Thymus (tissue), 11 donors: Measurements from ENCODE around the gene GAS2L2. TPM values are rescaled to one million over a fixed set of nuclear protein-coding genes. Genes with fewer than 3 reads are reported as not detected.

Experiments
- DNase-seq, 9 donors: peaks; one replicate each; pipeline ENCODE4 v3.0.0-alpha.2; 2013; ENCODE audit warnings: low spot score in 9 of 9, low read depth in 6 of 9, missing footprints in 1 of 9
- H3K27ac ChIP-seq, 2 donors: one replicate each; pipeline ENCODE4 v1.5.1; 2013; ENCODE audit warnings: control low read depth in 1 of 2, low read depth in 1 of 2, low read length in 1 of 2, mild to moderate bottlenecking in 1 of 2, moderate library complexity in 1 of 2
- H3K27me3 ChIP-seq, 2 donors: one replicate each; pipeline ENCODE4 v1.5.1; 2013; ENCODE audit warnings: low read length in 1 of 2; ENCODE audit not compliant: control insufficient read depth in 2 of 2, insufficient read depth in 1 of 2
- H3K36me3 ChIP-seq, 2 donors: one replicate each; pipeline ENCODE4 v1.5.1; 2013; ENCODE audit warnings: low read length in 1 of 2, mild to moderate bottlenecking in 1 of 2, moderate library complexity in 1 of 2; ENCODE audit not compliant: control insufficient read depth in 2 of 2, insufficient read depth in 2 of 2
- H3K4me1 ChIP-seq, 2 donors: one replicate each; pipeline ENCODE4 v1.5.1; 2013; ENCODE audit warnings: low read length in 2 of 2; ENCODE audit not compliant: control insufficient read depth in 2 of 2, insufficient read depth in 2 of 2
- H3K4me3 ChIP-seq, 2 donors: one replicate each; pipeline ENCODE4 v1.5.1; 2013; ENCODE audit warnings: low read length in 2 of 2, control low read depth in 1 of 2, mild to moderate bottlenecking in 1 of 2
- H3K9me3 ChIP-seq, 2 donors: one replicate each; pipeline ENCODE4 v1.5.1; 2013; ENCODE audit warnings: low read length in 1 of 2, mild to moderate bottlenecking in 1 of 2; ENCODE audit not compliant: control insufficient read depth in 2 of 2, insufficient read depth in 1 of 2
- WGBS: extraction: QIAGEN DNeasy Blood & Tissue Kit; methylation state at CpG from one replicate; pipeline ENCODE4 v1.1.7; 2013; 5-methylcytosine and 5-hydroxymethylcytosine counted together
- polyA plus RNA-seq: library from polyadenylated mRNA; stranded (reverse); fragments of 200-250 nt; gene quantifications from one replicate; pipeline ENCODE4 v1.2.3, GENCODE V29; 2013
- total RNA-seq: library from RNA; stranded (reverse); fragments of 120-200 nt; gene quantifications from one replicate; pipeline ENCODE4 v1.2.4, GENCODE V29; 2013
- donor health status: healthy.

The GAS2L2 gene
- total and polyA plus RNA-seq, 2 donors: 0.21 TPM; not detected in 1

DNA sequence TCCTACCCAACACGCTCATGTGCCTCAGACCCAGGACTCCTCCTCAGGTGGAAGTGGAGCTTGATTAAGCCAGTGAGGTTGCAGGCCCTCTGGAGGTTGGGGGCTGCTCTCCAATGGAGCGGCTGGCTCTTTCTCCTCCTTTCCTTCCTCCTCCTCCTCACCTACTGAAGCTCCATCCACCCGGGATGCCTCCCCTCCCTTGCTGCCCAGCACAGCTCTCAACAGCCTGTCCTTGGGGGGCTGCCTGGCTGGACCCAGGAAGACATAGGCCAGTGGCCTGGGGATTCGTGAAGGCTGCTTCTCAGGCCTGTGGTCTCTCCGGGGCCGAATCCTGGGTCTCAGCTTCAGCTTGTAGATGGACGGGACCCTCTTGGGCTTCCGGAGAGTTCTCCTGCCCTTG lies 8.2 kb downstream of the GAS2L2 start:
- Histone ChIP-seq H3K9me3 (peaks cover 0 to 11% of the 10 kb centered on the region in 2 donors), H3K4me1 (peaks cover 0 to 6% of the 10 kb centered on the region in 2 donors), H3K27ac (no peak overlapping the region), H3K4me3 (no peak overlapping the region), H3K27me3 (peaks cover 16 to 61% of the 10 kb centered on the region in 2 donors), H3K36me3 (no peaks in the 10 kb centered on the region)
- 93% methylated on average over 8 of the region's 8 CpGs for WGBS
- DNase-seq: no peak

- H3K4me3 ChIP-seq: no peak overlapping the region
- 66% methylated on average over 7 of the region's 7 CpGs for WGBS
- DNase-seq: peak in 1 of 9 donors; percentile 29
These were observed 9.3 kb downstream of the GAS2L2 start for GRCh38 chr17:35743626-35744328.

DNA sequence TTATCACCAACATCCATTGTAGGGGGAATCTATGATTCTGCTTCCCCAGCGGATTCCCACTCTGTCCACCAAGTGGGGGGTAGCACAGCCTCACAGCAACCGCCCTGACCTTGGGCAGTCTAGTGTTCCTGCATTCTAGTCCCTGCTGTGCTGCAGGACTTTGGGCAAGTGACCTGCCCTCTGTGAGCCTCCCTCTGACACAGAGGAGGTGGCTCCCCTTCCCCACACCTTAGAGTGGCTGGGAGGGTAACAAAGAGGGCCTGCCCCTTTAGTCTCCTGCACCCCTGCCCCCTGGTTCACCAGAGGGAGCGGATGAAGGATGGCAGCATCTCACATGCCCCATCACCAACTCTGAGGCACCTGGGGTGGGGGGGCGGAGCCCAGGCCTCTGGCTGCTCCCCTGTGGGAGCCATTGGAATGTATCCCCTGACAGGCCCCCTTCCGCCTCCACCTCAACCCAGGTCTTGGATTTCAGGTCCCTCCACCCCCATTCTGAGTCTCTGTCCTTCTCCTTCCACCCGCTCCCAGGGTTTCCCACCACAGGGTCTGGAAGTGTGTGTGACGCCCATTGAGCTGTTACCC lies 10.1 kb downstream of the GAS2L2 start:
- no peak for DNase-seq
- H3K27me3 ChIP-seq: peaks cover 10 to 56% of the 10 kb centered on the region in 2 donors

More at GRCh38 chr17:35743626-35744328, 9.3 kb downstream of the GAS2L2 start:
- Histone ChIP-seq H3K36me3 (no peaks in the 10 kb centered on the region), H3K27me3 (peaks cover 12 to 59% of the 10 kb centered on the region in 2 donors), H3K9me3 (peaks cover 0 to 11% of the 10 kb centered on the region in 2 donors), H3K27ac (no peak overlapping the region), H3K4me1 (peaks cover 0 to 3% of the 10 kb centered on the region in 2 donors)

DNA sequence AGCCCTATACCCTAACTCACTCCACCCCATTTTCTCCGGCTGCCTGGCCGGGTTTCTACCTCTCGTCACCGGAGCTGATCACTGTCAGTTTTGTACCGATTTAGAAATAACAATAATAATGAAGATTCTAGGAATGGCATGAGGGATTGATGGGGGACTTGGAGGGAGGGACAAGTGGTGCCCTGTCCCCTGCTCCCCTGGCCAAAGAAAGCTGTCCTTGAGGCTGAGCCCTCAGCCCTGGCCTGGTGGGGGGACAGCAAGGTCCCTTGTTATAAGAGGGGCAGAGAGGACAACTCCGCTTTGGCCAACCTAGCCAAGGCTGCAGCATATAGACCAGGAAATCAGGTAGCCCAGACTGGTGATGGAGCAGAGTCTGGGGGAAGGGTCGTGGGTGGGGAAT lies 10.5 kb downstream of the GAS2L2 start:
- Histone ChIP-seq H3K36me3 (no peaks in the 10 kb centered on the region), H3K27me3 (peaks cover 10 to 56% of the 10 kb centered on the region in 2 donors), H3K4me1 (peaks cover 0 to 7% of the 10 kb centered on the region in 2 donors), H3K9me3 (peaks cover 0 to 11% of the 10 kb centered on the region in 2 donors), H3K27ac (no peak overlapping the region), H3K4me3 (no peak overlapping the region)
- WGBS: 85% methylated on average over 7 of the region's 7 CpGs
- no peak for DNase-seq

More for the DNA sequence above, 10.1 kb downstream of the GAS2L2 start:
- Histone ChIP-seq H3K27ac (no peak overlapping the region), H3K36me3 (no peaks in the 10 kb centered on the region), H3K4me3 (no peak overlapping the region), H3K9me3 (peaks cover 0 to 11% of the 10 kb centered on the region in 2 donors), H3K4me1 (peaks cover 0 to 7% of the 10 kb centered on the region in 2 donors)
- 87% methylated on average over 7 of the region's 7 CpGs for WGBS

DNA sequence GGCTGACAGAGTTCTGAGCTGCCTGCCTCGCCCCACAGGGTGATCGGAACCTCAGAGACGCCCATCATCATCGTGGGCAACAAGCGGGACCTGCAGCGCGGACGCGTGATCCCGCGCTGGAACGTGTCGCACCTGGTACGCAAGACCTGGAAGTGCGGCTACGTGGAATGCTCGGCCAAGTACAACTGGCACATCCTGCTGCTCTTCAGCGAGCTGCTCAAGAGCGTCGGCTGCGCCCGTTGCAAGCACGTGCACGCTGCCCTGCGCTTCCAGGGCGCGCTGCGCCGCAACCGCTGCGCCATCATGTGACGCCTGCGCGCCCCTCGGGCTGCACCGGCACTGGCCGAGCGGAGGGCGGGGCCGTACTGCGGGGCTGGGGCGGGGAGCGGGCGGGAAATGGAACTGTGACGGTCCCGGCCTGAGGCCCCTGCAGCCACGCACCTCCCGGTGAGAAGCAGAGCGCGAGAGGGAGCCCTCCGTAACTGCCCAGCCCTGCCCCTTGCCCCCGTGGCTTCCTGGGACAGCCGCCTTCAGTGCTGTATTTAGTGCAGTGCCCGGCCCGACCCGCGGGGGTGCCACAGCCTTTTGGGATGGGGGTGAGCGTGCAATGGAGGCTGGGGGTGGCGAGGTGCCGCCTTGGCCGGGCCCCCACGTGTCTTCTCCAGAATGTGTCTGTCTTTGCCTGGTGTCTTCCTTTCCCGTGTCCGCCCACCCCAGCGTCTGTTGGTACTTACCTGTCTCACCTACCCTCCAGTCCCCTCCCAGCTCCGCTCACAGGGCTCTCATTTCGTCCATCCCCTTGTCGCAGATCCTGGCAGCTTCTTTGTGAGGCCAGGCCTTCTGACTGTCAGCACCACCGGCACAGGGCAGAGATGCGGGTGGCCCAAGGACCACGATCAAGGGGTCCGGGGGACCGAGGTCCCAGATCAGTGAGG lies 11.8 kb downstream of the GAS2L2 start:
- peaks cover 10 to 56% of the 10 kb centered on the region in 2 donors for H3K27me3 ChIP-seq
- H3K4me3 ChIP-seq: peak overlapping the region in 1 of 2 donors; percentile 12
- H3K4me1 ChIP-seq: peaks cover 0 to 7% of the 10 kb centered on the region in 2 donors
- no peak overlapping the region for H3K27ac ChIP-seq
- no peaks in the 10 kb centered on the region for H3K36me3 ChIP-seq
- peak in 2 of 9 donors; percentile 24 to 38 for DNase-seq
- 22% methylated on average over 73 of the region's 73 CpGs for WGBS
- peaks cover 0 to 11% of the 10 kb centered on the region in 2 donors for H3K9me3 ChIP-seq

DNA sequence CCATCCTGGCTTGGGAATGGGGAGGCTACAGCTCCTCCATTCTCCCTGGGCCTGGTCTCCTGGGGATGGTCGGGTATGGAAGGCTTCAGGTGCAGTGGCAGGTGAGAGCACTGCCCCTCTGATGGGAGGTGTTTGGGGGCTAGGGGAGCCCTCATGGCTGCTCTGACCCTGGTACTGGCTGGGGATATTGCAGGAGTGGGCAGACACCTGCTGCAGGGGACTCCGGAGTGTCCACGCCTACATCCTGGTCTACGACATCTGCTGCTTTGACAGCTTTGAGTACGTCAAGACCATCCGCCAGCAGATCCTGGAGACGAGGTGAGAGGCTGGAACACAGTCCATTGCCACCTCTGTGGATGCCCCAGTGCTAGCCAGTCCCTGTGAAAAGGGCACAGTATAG lies 12.8 kb downstream of the GAS2L2 start:
- Histone ChIP-seq H3K4me3 (no peak overlapping the region), H3K27ac (no peak overlapping the region), H3K36me3 (no peaks in the 10 kb centered on the region), H3K9me3 (peaks cover 0 to 11% of the 10 kb centered on the region in 2 donors), H3K27me3 (peaks cover 10 to 56% of the 10 kb centered on the region in 2 donors), H3K4me1 (peaks cover 0 to 7% of the 10 kb centered on the region in 2 donors)
- DNase-seq: no peak
- WGBS: 96% methylated on average over 7 of the region's 7 CpGs

- Histone ChIP-seq H3K4me3 (no peak overlapping the region), H3K36me3 (no peaks in the 10 kb centered on the region), H3K27ac (no peak overlapping the region), H3K4me1 (peaks cover 0 to 7% of the 10 kb centered on the region in 2 donors), H3K27me3 (peaks cover 10 to 50% of the 10 kb centered on the region in 2 donors), H3K9me3 (peaks cover 0 to 11% of the 10 kb centered on the region in 2 donors)
- no peak for DNase-seq
- WGBS: 95% methylated on average over 5 of the region's 5 CpGs
These were observed 14.4 kb downstream of the GAS2L2 start for GRCh38 chr17:35738519-35739133.

DNA sequence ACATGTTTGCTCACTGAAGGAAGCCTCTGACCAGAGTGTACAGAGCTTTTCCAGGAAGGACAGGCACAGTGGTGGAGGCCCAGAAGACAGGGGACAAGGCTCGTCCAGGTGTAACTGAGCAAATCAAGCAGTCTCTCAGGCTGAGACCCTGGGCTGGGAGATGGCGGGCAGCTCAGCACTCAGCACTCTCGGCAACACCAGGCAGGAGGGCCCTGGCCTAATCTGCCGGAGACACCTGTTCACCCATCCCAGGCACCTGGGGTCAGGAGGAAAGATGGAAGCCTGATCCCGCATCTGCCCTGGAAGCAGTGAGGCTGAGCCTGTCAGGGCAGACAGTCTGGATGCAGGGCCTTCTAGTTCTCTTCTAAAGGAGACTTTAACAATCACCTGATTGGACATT lies 16.8 kb downstream of the GAS2L2 start:
- Histone ChIP-seq H3K4me3 (no peak overlapping the region), H3K27me3 (peaks cover 6 to 37% of the 10 kb centered on the region in 2 donors), H3K27ac (no peak overlapping the region), H3K9me3 (peaks cover 0 to 5% of the 10 kb centered on the region in 2 donors), H3K36me3 (no peaks in the 10 kb centered on the region), H3K4me1 (peaks cover 0 to 9% of the 10 kb centered on the region in 2 donors)
- 96% methylated on average over 5 of the region's 5 CpGs for WGBS
- DNase-seq: no peak
